Measurements from ENCODE around the gene TMEM184B.

The TMEM184B gene

GRCh38 chr22:38221407-38221806 is 51.4 kb downstream of the TMEM184B start:
- DNase-seq, result no peak

- DNase-seq, result no peak
Measured at GRCh38 chr22:38220653-38221386, 52.0 kb downstream of the TMEM184B start.

GRCh38 chr22:38220163-38220562 is 52.6 kb downstream of the TMEM184B start:
- no peak for DNase-seq

GRCh38 chr22:38219632-38220031 is 53.2 kb downstream of the TMEM184B start:
- no peak for DNase-seq

DNA sequence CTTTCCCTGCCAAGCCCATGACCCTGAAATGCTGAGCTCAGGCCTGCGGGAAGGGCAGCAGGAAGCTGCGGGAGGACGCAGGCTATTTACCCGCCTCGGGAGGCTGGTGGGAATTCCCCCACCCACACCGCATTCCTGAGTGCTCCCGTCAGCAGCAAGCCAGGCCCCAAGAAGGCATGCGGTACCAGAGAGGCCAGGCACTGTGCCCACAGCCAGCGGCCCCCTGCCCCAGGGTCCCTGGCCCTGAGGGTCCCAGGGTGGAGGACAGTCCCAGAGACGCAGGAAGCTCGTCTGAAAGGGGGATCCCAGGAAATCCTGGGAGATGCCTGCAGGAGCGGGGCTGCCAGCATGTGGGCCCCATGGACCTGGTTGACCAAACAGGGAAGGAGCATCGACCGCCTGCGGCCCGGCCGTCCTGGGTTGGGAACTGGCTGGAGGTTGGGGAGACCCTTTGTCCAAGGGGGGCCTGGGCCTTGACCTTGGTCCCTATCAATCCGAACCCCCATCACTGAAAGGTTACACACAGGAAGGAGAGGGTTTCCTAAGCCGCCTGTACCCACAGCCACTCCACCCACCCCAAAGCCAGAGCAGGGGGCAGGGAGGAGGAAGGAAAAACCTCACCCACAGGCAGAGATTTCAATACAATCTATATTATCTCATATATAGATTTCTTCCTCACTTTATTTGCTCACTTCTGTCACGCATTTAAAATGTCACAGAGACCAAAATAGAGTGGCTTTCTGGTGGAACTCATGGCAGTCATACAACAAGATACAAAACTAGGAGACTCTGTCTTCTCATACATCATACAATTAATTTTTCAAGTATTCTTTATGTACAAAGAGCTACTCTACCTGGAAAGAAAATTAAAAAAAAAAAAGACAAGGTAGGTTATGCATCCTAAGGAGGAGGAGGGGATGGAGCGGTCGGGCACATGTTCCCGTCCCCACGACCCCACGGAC is 53.9 kb downstream of the TMEM184B start:
- peak; percentile 75 to 84 for DNase-seq

GRCh38 chr22:38215156-38216038 is 57.4 kb downstream of the TMEM184B start:
- DNase-seq, result no peak

DNA sequence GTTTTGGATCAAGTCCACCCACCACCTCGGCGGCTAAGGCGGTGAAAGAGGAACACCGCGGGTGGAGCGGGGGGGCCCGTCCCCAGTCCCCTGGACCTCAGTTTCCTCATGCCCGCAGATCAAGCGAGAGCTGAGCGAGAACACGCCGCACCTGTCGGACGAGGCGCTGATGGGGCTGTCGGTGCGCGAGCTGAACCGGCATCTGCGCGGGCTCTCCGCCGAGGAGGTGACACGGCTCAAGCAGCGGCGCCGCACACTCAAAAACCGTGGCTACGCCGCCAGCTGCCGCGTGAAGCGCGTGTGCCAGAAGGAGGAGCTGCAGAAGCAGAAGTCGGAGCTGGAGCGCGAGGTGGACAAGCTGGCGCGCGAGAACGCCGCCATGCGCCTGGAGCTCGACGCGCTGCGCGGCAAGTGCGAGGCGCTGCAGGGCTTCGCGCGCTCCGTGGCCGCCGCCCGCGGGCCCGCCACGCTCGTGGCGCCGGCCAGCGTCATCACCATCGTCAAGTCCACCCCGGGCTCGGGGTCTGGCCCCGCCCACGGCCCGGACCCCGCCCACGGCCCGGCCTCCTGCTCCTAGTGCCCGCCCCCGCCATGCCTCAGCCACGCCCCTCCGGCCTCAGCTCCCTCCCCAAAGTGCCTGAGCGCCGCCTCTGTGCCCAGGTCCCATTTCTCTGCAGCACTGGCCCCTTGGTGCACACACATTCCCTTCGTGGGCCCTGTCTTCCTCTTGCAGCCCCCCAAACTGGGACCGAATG is 58.3 kb downstream of the TMEM184B start:
- DNase-seq, result peak; percentile 68 to 73

DNA sequence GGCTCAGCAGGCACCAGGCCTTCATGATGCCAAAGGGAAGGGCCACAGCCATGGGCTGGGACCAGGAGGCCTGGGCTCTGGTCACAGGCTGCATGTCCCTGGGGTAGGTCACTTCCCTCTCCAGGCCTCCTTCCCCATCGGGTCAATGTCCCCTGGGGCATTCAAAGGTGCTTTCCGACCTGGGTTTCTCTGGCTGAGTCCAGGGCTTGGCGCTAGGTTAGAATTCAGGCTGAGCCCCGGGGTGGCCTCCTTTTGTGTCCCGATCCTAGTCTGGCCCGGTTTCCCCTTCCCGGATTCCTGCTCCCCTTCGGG is 58.9 kb downstream of the TMEM184B start:
- no peak for DNase-seq

- no peak for DNase-seq
Measured at GRCh38 chr22:38213319-38213989, 59.4 kb downstream of the TMEM184B start.

DNA sequence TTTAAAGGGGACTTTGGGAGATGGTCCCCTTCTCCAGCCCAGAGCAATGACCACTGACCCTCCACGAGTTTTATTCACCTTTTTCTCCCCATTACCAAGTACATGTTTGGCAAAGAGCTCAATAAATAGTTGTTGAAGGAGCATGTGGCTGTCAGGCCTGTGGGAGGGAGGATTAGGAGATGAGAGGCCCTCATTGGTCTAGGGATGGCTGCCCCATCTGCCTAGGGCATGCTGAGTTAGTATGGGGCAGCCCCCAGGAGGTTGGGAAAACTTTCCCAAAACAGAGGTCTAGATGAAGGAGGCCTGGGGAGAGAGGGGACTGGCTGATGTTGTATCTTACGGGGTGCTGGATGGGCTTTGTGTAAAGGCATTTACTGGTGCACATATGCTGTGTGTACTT is 60.4 kb downstream of the TMEM184B start:
- DNase-seq, result no peak

- no peak for DNase-seq
Measured at GRCh38 chr22:38211556-38211955, 61.3 kb downstream of the TMEM184B start.

GRCh38 chr22:38208551-38208968 is 64.2 kb downstream of the TMEM184B start:
- no peak for DNase-seq

GRCh38 chr22:38207898-38208432 is 64.8 kb downstream of the TMEM184B start:
- DNase-seq, result no peak

DNA sequence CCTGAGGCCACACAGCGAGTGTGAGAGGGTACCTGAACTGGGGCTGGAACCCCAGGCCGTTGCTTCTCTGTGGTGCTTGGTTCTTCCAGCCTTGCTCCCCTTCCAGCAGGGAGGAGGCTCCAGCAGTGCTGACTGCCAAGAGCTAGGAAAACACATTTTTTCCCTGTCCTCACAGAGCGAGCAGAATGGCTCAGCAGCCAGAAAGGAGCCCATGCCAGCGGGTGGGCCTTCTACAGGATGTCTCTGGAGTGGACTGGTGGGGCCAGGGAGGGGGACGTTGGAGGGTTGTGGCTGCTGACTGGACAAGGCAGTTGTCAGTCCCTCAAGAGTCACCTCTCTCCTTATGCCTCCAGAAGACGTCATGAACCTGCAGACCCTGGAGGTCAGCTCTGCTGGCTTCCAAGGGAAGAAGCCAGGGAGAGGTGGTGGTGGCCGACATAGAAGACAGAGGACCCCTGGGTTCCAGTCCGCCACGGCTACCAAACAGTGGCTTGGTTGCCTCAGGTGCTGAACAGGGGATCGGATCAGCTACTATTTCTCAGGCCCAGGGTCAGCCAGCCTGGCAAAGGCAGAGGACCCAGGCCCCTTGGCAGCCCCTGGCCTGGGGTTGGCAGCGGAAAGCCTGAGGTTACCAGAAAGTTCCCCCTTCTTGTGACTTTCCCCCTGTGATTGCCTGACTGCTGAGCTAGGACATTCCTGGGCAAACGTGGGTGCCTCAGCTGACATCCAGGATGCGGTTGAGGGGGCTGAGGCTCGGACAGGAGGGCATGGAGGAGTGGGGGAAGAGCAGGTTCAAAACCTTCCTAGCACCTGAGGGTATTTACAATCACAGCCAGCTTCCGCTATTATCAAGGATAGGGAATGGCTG is 67.3 kb downstream of the TMEM184B start:
- DNase-seq, result no peak

- DNase-seq, result no peak
Measured at GRCh38 chr22:38204784-38205183, 68.0 kb downstream of the TMEM184B start.

DNA sequence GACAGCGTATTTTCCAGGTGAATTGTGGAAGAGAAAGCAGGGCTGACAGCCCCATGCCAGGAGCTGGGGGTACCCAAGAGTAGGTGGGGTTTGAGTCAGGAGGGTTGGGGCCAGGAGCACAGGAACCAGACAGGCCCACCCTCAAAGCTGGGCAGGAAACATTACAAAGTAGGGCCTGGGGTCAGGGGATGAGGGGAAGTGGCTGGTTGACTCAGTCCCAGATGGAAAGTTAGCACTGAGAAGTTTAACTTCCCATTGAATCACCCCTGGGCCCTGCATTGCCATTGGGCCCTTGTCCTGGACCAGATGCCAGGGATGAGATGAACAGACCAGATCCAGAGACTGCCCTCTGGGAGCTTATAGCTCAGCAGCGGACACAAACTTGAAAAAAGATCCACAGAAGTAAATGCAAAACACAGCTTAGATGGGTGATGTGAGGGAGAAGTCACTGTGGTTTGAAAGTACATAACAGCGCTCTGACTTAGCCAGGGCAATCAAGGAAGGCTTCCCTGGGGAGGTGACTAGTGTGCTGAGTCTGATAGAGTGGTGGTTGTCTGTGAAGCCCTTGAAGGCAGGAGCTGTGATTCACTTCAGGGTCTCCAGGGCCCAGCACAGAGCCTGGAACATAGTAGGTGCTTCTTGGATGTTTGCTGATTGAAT is 68.8 kb downstream of the TMEM184B start:
- DNase-seq, result peak in 1 of 2 experiments; percentile 32

DNA sequence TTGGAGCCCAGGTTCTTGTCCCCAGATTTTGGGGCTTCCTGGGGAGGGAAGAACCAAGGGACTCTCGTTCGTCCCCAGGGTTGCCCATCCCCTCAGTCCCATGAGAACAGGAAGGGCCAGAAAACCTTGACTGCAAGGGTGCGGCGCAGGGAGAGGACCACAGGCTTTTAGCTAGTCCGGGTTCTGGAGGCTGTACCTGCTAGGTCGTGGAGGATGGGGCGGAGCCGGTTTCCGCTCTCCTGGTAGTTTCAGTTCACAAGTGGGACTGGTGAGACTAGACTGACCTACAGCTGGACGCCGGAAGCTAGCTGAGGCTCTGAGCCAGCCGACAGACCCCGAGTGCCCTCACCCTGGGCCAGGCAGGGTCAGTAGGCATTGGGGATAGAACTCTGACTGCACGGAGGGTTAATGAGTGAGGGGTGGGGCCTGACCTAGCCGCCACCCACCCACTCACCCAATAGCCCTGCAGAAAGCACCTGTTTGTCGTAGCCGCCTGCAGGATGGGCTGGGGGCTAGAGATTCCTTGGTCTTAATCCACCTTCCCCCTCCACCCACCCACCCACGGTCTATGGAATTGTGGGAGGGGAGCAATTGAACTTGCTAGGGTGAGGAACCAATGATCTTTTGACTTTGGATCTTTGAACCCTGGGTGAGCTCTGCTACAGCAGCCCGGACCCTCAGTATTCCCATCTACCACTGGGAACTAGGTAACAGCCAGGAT is 69.6 kb downstream of the TMEM184B start:
- DNase-seq, result peak; percentile 46 to 59

GRCh38 chr22:38202437-38203089 is 70.2 kb downstream of the TMEM184B start:
- DNase-seq, result peak; percentile 66 to 74
